ENCODE data around the gene ESRRG.

The ESRRG gene

DNA sequence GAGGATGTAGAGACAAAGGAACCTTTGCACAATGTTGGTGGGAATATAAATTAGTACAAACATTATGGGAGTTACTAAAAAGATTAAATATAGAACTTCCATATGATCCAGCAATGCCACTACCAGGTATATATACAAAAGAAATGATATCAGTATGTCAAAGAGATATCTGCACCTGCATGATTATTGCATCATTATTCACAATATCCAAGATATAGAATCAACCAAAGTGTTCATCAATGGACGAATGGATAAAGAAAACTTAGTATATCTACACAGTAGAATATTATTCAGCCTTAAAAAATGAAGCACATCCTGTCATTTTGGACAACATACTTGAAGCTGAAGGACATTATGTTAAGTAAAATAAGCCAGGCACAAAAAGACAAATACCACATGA is 238.2 kb downstream of the ESRRG start:
- Histone ChIP-seq H4K20me1 (ENCODE audit: insufficient read depth, low read length) (no peaks in the 10 kb centered on the region), H3K79me2 (ENCODE audit: insufficient read depth, low read length) (no peaks in the 10 kb centered on the region), H3F3A (ENCODE audit: insufficient read depth, low read length) (no peaks in the 10 kb centered on the region), H2AFZ (ENCODE audit: low read length) (no peak overlapping the region), H3K36me3 (ENCODE audit: insufficient read depth, low read length) (no peaks in the 10 kb centered on the region), H3K4me3 (ENCODE audit: low read depth, low read length, poor library complexity, severe bottlenecking) (no peak overlapping the region), H3K27me3 (ENCODE audit: insufficient read depth, low read length) (no peaks in the 10 kb centered on the region), H3K27ac (ENCODE audit: low read depth, low read length, poor library complexity, severe bottlenecking) (no peak overlapping the region), H3K4me1 (ENCODE audit: insufficient read depth, low read length, severe bottlenecking) (no peaks in the 10 kb centered on the region), H3K4me2 (ENCODE audit: low read length) (no peak overlapping the region), H3K9me2 (ENCODE audit: low read depth, low read length) (no peaks in the 10 kb centered on the region), H3K9ac (ENCODE audit: low read length) (no peak overlapping the region), H3K9me3 (ENCODE audit: low read length) (no peaks in the 10 kb centered on the region)
- no peak for TF ChIP-seq EZH2 (IDR thresholded peaks at IDR 0.05; ENCODE audit: borderline replicate concordance, low read length)
- TF ChIP-seq, protein P1, sequence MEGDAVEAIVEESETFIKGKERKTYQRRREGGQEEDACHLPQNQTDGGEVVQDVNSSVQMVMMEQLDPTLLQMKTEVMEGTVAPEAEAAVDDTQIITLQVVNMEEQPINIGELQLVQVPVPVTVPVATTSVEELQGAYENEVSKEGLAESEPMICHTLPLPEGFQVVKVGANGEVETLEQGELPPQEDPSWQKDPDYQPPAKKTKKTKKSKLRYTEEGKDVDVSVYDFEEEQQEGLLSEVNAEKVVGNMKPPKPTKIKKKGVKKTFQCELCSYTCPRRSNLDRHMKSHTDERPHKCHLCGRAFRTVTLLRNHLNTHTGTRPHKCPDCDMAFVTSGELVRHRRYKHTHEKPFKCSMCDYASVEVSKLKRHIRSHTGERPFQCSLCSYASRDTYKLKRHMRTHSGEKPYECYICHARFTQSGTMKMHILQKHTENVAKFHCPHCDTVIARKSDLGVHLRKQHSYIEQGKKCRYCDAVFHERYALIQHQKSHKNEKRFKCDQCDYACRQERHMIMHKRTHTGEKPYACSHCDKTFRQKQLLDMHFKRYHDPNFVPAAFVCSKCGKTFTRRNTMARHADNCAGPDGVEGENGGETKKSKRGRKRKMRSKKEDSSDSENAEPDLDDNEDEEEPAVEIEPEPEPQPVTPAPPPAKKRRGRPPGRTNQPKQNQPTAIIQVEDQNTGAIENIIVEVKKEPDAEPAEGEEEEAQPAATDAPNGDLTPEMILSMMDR (IDR thresholded peaks at IDR 0.05; ENCODE audit: low read length), result no peak

DNA sequence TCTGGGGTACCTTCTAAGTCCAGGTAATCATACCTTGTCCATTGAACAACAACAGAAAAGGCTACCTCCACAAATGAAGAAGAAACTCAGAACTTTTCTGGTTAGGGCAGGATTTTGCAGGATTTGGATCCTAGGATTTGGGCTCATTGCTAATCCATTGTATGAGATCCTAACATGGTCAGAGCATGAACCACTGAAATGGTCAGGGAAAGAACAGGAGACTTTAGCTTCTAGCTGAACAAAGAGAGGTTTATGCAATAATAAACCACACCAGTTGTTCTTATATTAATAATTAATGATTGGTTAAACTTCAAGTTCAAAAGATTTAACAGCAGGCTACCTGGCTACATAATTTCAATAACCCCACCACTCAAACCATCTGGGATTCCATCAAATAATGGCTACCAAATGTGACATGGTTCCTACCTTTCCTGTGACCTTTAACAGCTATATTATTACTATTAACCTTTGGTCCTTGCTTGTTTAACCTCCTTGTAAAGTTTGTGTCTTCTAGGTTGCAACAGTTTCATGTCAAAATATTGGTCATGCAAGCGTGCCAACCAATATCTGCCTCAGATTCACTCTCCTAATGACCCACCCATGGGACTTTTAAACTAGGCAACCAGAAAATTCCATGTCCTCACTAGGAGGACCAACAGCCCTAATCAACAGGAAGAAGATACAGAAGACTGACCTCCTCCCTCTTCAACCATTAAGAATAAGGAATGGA is 239.4 kb downstream of the ESRRG start:
- TF ChIP-seq, protein P1 (IDR thresholded peaks at IDR 0.05; ENCODE audit: low read length), result no peak
- no peak for TF ChIP-seq EZH2 (IDR thresholded peaks at IDR 0.05; ENCODE audit: borderline replicate concordance, low read length)
- H2AFZ ChIP-seq (ENCODE audit: low read length), result no peak overlapping the region
- H3K9ac ChIP-seq (ENCODE audit: low read length), result no peak overlapping the region
- no peaks in the 10 kb centered on the region for H3K79me2 ChIP-seq (ENCODE audit: insufficient read depth, low read length)
- H3K4me3 ChIP-seq (ENCODE audit: low read depth, low read length, poor library complexity, severe bottlenecking), result no peak overlapping the region
- H3K27ac ChIP-seq (ENCODE audit: low read depth, low read length, poor library complexity, severe bottlenecking), result no peak overlapping the region
- H3F3A ChIP-seq (ENCODE audit: insufficient read depth, low read length), result no peaks in the 10 kb centered on the region
- H3K4me1 ChIP-seq (ENCODE audit: insufficient read depth, low read length, severe bottlenecking), result no peaks in the 10 kb centered on the region
- H3K4me2 ChIP-seq (ENCODE audit: low read length), result no peak overlapping the region
- H4K20me1 ChIP-seq (ENCODE audit: insufficient read depth, low read length), result no peaks in the 10 kb centered on the region
- H3K9me3 ChIP-seq (ENCODE audit: low read length), result no peaks in the 10 kb centered on the region
- H3K27me3 ChIP-seq (ENCODE audit: insufficient read depth, low read length), result no peaks in the 10 kb centered on the region
- no peaks in the 10 kb centered on the region for H3K9me2 ChIP-seq (ENCODE audit: low read depth, low read length)
- H3K36me3 ChIP-seq (ENCODE audit: insufficient read depth, low read length), result no peaks in the 10 kb centered on the region

DNA sequence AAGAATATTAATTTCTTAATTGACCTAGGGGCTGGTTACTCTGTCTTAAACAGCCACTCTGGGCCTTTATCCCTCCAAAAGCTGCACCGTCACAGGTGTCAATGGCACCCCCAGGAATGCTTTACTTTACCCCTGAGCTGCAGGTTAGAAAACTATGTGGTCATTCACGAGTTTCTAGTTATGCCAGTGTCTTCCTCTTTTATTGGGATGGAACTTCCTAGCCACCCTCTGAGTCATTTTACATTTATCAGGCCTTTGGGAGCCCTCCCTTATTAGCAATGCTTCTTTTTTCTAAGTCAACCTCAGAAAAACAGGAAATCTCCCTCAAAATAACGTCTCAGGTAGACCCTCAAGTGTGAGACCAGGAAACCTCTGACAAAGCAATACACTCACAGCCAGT is 240.6 kb downstream of the ESRRG start:
- no peak overlapping the region for H3K9ac ChIP-seq (ENCODE audit: low read length)
- no peaks in the 10 kb centered on the region for H3F3A ChIP-seq (ENCODE audit: insufficient read depth, low read length)
- H3K4me3 ChIP-seq (ENCODE audit: low read depth, low read length, poor library complexity, severe bottlenecking), result no peak overlapping the region
- no peaks in the 10 kb centered on the region for H4K20me1 ChIP-seq (ENCODE audit: insufficient read depth, low read length)
- no peak overlapping the region for H2AFZ ChIP-seq (ENCODE audit: low read length)
- TF ChIP-seq, protein P1 (IDR thresholded peaks at IDR 0.05; ENCODE audit: low read length), result no peak
- TF ChIP-seq EZH2 (IDR thresholded peaks at IDR 0.05; ENCODE audit: borderline replicate concordance, low read length), result no peak
- H3K4me1 ChIP-seq (ENCODE audit: insufficient read depth, low read length, severe bottlenecking), result no peaks in the 10 kb centered on the region
- H3K36me3 ChIP-seq (ENCODE audit: insufficient read depth, low read length), result no peaks in the 10 kb centered on the region
- no peak overlapping the region for H3K27ac ChIP-seq (ENCODE audit: low read depth, low read length, poor library complexity, severe bottlenecking)
- no peaks in the 10 kb centered on the region for H3K79me2 ChIP-seq (ENCODE audit: insufficient read depth, low read length)
- H3K9me2 ChIP-seq (ENCODE audit: low read depth, low read length), result no peaks in the 10 kb centered on the region
- no peaks in the 10 kb centered on the region for H3K9me3 ChIP-seq (ENCODE audit: low read length)
- H3K27me3 ChIP-seq (ENCODE audit: insufficient read depth, low read length), result no peaks in the 10 kb centered on the region
- no peak overlapping the region for H3K4me2 ChIP-seq (ENCODE audit: low read length)

Data from OCI-LY1 (cell line).